Heart left ventricle (tissue), 13 donors: ENCODE results near the gene HNRNPR.

Source experiments
- CTCF ChIP-seq, 12 donors: fragments of 200-600 bp; sonication (generic) in 4 of 12; IDR thresholded peaks; one replicate each; pipeline versions ENCODE4 v1.5.0 to v1.8.0; 2018 to 2022; ENCODE audit warnings: antibody characterized with exemption in 12 of 12, mild to moderate bottlenecking in 5 of 12
- POLR2A ChIP-seq, 2 donors: fragments of 450-650 bp; IDR thresholded peaks; one replicate each; pipeline ENCODE4 v1.6.1; 2017; ENCODE audit warnings: antibody characterized with exemption in 2 of 2, mild to moderate bottlenecking in 2 of 2, moderate library complexity in 2 of 2
- donor health status: ischemic (EF 13 %, LVEDD 7.1; RV severe dilation, severe dysfunction).
- donor health status: DM: no; HTN: yes; CAD: no.
- donor health status: DM: no; HTN: no; CAD: no.
- donor health status: ischemic (EF 25% LVEDD 6.9; RV normal size, moderate dysfunction).
- donor health status: ischemic (EF 25% LVEDD 5.7; RV mildly dilated, moderate dysfunction).
- donor health status: ischemic (EF 35%, LVEDD 5.7; RV mildly dilated, moderate dysfunction).
- donor health status: nonischemic (EF 11% LVEDD 7.7; RV severe dilation, severe dysfunction).
- donor health status: DM: yes; HTN: yes; CAD: no.
- donor health status: PGD.
- donor health status: ischemic (EF 29% LVEDD 5.4; RV normal size, mild dysfunction).
- donor health status: nonischemic (EF 23%, LVEDD 6.1; RV moderate dilation, normal function).

DNA sequence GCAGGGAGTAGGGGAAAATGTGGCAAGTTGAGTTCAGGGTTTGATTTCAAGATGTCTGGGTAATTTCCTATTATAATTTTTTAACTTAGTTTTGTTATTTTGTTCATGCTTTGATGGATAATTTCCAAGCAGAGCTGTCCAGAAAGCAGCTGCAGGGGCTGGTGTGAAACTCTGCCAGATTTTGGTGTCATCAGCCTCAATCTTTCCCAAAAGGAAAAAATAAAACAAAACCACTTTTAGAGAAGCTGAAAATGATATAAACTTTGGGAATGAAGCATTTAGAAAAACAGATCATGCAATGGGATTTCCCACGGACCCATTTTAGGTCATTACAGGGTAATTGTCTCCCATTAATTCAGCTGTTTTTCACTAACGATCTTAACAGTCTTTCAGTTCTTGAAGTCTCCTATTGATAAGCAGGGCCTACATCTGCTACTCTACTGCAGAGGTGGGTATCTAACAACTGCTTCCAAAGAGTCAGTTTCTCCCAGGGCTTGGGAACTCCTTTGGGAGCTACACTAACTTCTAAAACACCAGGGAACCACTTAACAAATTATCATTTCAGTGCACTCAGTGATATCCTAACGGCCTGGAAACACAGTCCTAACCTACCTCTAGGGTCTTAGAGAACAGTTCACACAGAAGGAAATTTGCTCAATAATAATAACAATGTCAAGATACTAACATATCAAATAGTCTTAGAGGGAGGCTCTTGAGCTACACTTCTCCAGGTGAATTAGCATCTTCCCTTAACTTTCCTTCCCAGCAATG lies 13.2 kb upstream of the HNRNPR start:
- no peak for TF ChIP-seq CTCF (IDR thresholded peaks at IDR 0.05)
- TF ChIP-seq POLR2A (IDR thresholded peaks at IDR 0.05) = no peak
